ENCODE data around the gene MRPL20. TPM values are rescaled to one million over a fixed set of nuclear protein-coding genes. Genes with fewer than 3 reads are reported as not detected.
"Not testable (repeated sequence)": the region's sequence is repeated elsewhere in the genome, so short reads cannot be mapped to it uniquely, and the experiment has no call there.

MRPL20 gene
- 229 and 236 TPM in 2 replicates for total RNA-seq (2014; rRNA removed; shearing (Covaris generic))

GRCh38 chr1:1406821-1407635 is at the start of gene MRPL20:
Gene MRPL20, minus strand, starts transcription at chr1:1407293. Its CDS starts 76 bp downstream, at chr1:1407217.
- peak; percentile 96 to 97 for DNase-seq
- Histone ChIP-seq H3K4me3 (peak within 1 kb of the TSS; percentile 96), H3K4me1 (peaks cover 8% of the 10 kb centered on the region), H3K27ac (peak within 1 kb of the TSS; percentile 83), H3K27me3 (no peaks in the 10 kb centered on the region), H3K9me3 (replicated peaks) (0 out of 2 replicates have a peak, but pooled peaks cover under 1% of the 10 kb centered on the region), H3K36me3 (peaks cover 46% of the 10 kb centered on the region)

- H3K27me3 ChIP-seq = peaks cover 32% of the 10 kb centered on the region
- not testable (repeated sequence) for H3K27ac ChIP-seq; H3K4me1 ChIP-seq; H3K36me3 ChIP-seq; H3K9me3 ChIP-seq (replicated peaks); H3K4me3 ChIP-seq; DNase-seq
Measured at GRCh38 chr1:1456683-1457255, 49.7 kb upstream of the MRPL20 start.

- H3K27ac ChIP-seq; H3K4me3 ChIP-seq; H3K36me3 ChIP-seq; H3K4me1 ChIP-seq; H3K9me3 ChIP-seq (replicated peaks); DNase-seq: not testable (repeated sequence)
- peaks cover 31% of the 10 kb centered on the region for H3K27me3 ChIP-seq
Measured at GRCh38 chr1:1455934-1456333, 48.8 kb upstream of the MRPL20 start.

GRCh38 chr1:1455366-1455884 is 48.3 kb upstream of the MRPL20 start:
- no peaks in the 10 kb centered on the region for H3K36me3 ChIP-seq
- no peak overlapping the region for H3K27ac ChIP-seq

GRCh38 chr1:1454286-1455056 is 47.4 kb upstream of the MRPL20 start:
- not testable (repeated sequence) for H3K4me1 ChIP-seq; H3K36me3 ChIP-seq; H3K4me3 ChIP-seq; H3K9me3 ChIP-seq (replicated peaks); DNase-seq; H3K27ac ChIP-seq
- peaks cover 30% of the 10 kb centered on the region for H3K27me3 ChIP-seq

More at GRCh38 chr1:1455366-1455884, 48.3 kb upstream of the MRPL20 start:
- no peak overlapping the region for H3K4me3 ChIP-seq
- H3K9me3 ChIP-seq (replicated peaks) = no peaks in the 10 kb centered on the region
- H3K27me3 ChIP-seq = peaks cover 28% of the 10 kb centered on the region
- no peak for DNase-seq
- no peaks in the 10 kb centered on the region for H3K4me1 ChIP-seq

GRCh38 chr1:1452882-1453281 is 45.8 kb upstream of the MRPL20 start:
- H3K36me3 ChIP-seq = no peaks in the 10 kb centered on the region

GRCh38 chr1:1452365-1452739 is 45.3 kb upstream of the MRPL20 start:
- not testable (repeated sequence) for DNase-seq; H3K36me3 ChIP-seq; H3K9me3 ChIP-seq (replicated peaks); H3K4me3 ChIP-seq; H3K27ac ChIP-seq; H3K4me1 ChIP-seq
- peaks cover 35% of the 10 kb centered on the region; the same call in 1 of the 2 replicates for H3K27me3 ChIP-seq

More at GRCh38 chr1:1452882-1453281, 45.8 kb upstream of the MRPL20 start:
- Histone ChIP-seq H3K9me3 (replicated peaks) (no peaks in the 10 kb centered on the region; the same call in 1 of the 2 replicates), H3K4me1 (no peaks in the 10 kb centered on the region), H3K27me3 (peaks cover 39% of the 10 kb centered on the region), H3K27ac (no peak overlapping the region), H3K4me3 (no peak overlapping the region)
- DNase-seq = no peak

GRCh38 chr1:1451696-1452364 is 44.7 kb upstream of the MRPL20 start:
- peaks cover 31% of the 10 kb centered on the region; the same call in 1 of the 2 replicates for H3K27me3 ChIP-seq
- no peaks in the 10 kb centered on the region for H3K36me3 ChIP-seq
- H3K4me3 ChIP-seq = no peak overlapping the region
- no peaks in the 10 kb centered on the region; the same call in 1 of the 2 replicates for H3K9me3 ChIP-seq (replicated peaks)
- no peaks in the 10 kb centered on the region for H3K4me1 ChIP-seq
- no peak overlapping the region for H3K27ac ChIP-seq
- no peak for DNase-seq

GRCh38 chr1:1450616-1451015 is 43.5 kb upstream of the MRPL20 start:
- not testable (repeated sequence) for H3K4me1 ChIP-seq; DNase-seq; H3K9me3 ChIP-seq (replicated peaks); H3K36me3 ChIP-seq; H3K4me3 ChIP-seq; H3K27ac ChIP-seq
- peaks cover 30% of the 10 kb centered on the region; the same call in 1 of the 2 replicates for H3K27me3 ChIP-seq

- Histone ChIP-seq H3K9me3 (replicated peaks) (no peaks in the 10 kb centered on the region; the same call in 1 of the 2 replicates), H3K27me3 (peaks cover 27% of the 10 kb centered on the region; the same call in 1 of the 2 replicates), H3K36me3 (no peaks in the 10 kb centered on the region), H3K4me3 (no peak within 1 kb of the TSS), H3K4me1 (no peaks in the 10 kb centered on the region), H3K27ac (no peak within 1 kb of the TSS)
- no peak for DNase-seq
Measured at GRCh38 chr1:1449099-1449739, 42.1 kb upstream of the MRPL20 start, which contains the start of gene ATAD3C. Gene ATAD3C, plus strand, starts transcription at chr1:1449689. Its CDS starts 995 bp downstream, at chr1:1450684.

GRCh38 chr1:1446631-1447030 is 39.5 kb upstream of the MRPL20 start:
- not testable (repeated sequence) for H3K4me1 ChIP-seq, H3K27ac ChIP-seq
- H3K27me3 ChIP-seq = peaks cover 32% of the 10 kb centered on the region; the same call in 1 of the 2 replicates

GRCh38 chr1:1442069-1442770 is 35.1 kb upstream of the MRPL20 start:
- H3K27me3 ChIP-seq = peaks cover 8% of the 10 kb centered on the region; the same call in 1 of the 2 replicates
- H3K4me1 ChIP-seq = peaks cover 17% of the 10 kb centered on the region
- no peaks in the 10 kb centered on the region for H3K9me3 ChIP-seq (replicated peaks)
- H3K4me3 ChIP-seq = no peak overlapping the region
- DNase-seq = no peak
- H3K27ac ChIP-seq = no peak overlapping the region
- H3K36me3 ChIP-seq = no peaks in the 10 kb centered on the region

More at GRCh38 chr1:1446631-1447030, 39.5 kb upstream of the MRPL20 start:
- DNase-seq; H3K4me3 ChIP-seq; H3K36me3 ChIP-seq; H3K9me3 ChIP-seq (replicated peaks): not testable (repeated sequence)
